PFSK-1 (cell line): ENCODE measurements around the gene ERBB4.

Experiments used
- FOXP2 ChIP-seq: optimal IDR thresholded peaks from 2 replicates; pipeline ENCODE3; 2011; ENCODE audit warnings: borderline replicate concordance, control low read depth, inconsistent platforms; ENCODE audit not compliant: insufficient read depth; ENCODE audit errors: extremely low read length, extremely low read depth
- POLR2AphosphoS5 ChIP-seq: IDR thresholded peaks from 2 replicates; pipeline ENCODE4 v1.6.1; 2012; ENCODE audit warnings: low read depth, mild to moderate bottlenecking, control low read depth, low read length, moderate library complexity
- SIN3A ChIP-seq: IDR thresholded peaks from 2 replicates; pipeline ENCODE4 v1.6.1; 2012; ENCODE audit warnings: mild to moderate bottlenecking, low read length, moderate library complexity, borderline replicate concordance; ENCODE audit not compliant: insufficient read depth
- TAF1 ChIP-seq: IDR thresholded peaks from 2 replicates; pipeline ENCODE4 v1.6.1; 2012; ENCODE audit warnings: low read length, control low read depth, borderline replicate concordance; ENCODE audit not compliant: insufficient read depth
- TF ChIP-seq, protein P1 (sequence below), 2 experiments: IDR thresholded peaks; 2 replicates each; pipeline versions ENCODE4 v1.6.1 to v1.8.0; 2011 to 2012; ENCODE audit warnings: low read depth in 2 of 2, low read length in 2 of 2, control low read depth in 1 of 2, inconsistent platforms in 1 of 2, mild to moderate bottlenecking in 1 of 2, moderate library complexity in 1 of 2; ENCODE audit not compliant: insufficient read depth in 1 of 2

DNA sequence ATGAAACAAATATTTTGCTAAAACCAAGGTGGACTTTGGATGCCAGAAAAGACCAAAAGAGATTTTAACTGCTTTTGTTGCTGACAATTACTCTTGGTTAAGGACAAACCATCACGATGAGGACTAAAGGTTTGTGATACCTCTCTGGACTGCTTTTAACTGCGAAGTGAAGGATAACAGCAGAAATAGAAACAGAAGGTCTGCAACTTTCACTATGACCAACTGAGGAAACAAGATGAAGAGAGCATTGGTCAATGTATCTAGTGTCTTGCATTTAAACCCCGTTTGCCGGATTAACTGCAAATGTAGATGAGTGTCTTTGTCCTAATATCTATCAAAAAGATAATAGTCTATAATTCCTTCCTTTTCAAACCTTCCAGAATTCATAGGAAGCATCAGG, 541.7 kb downstream of the ERBB4 start:
- TF ChIP-seq FOXP2 (no peak), POLR2AphosphoS5 (no peak), TAF1 (no peak), SIN3A (no peak)
- TF ChIP-seq, protein P1, sequence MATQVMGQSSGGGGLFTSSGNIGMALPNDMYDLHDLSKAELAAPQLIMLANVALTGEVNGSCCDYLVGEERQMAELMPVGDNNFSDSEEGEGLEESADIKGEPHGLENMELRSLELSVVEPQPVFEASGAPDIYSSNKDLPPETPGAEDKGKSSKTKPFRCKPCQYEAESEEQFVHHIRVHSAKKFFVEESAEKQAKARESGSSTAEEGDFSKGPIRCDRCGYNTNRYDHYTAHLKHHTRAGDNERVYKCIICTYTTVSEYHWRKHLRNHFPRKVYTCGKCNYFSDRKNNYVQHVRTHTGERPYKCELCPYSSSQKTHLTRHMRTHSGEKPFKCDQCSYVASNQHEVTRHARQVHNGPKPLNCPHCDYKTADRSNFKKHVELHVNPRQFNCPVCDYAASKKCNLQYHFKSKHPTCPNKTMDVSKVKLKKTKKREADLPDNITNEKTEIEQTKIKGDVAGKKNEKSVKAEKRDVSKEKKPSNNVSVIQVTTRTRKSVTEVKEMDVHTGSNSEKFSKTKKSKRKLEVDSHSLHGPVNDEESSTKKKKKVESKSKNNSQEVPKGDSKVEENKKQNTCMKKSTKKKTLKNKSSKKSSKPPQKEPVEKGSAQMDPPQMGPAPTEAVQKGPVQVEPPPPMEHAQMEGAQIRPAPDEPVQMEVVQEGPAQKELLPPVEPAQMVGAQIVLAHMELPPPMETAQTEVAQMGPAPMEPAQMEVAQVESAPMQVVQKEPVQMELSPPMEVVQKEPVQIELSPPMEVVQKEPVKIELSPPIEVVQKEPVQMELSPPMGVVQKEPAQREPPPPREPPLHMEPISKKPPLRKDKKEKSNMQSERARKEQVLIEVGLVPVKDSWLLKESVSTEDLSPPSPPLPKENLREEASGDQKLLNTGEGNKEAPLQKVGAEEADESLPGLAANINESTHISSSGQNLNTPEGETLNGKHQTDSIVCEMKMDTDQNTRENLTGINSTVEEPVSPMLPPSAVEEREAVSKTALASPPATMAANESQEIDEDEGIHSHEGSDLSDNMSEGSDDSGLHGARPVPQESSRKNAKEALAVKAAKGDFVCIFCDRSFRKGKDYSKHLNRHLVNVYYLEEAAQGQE (IDR thresholded peaks at IDR 0.05; ENCODE audit: insufficient read depth in 1 of 2, low read depth in 2 of 2, low read length in 2 of 2) = no peak
